CD4-positive, alpha-beta T cell treated with Interleukin-12 subunit alpha and Interleukin-12 subunit beta, for 1 hour (primary cell): ENCODE measurements around the gene PARD3B.

Experiments
- DNase-seq: peaks from one replicate; pipeline ENCODE4 v3.0.0-alpha.2; 2020

Gene PARD3B

DNA sequence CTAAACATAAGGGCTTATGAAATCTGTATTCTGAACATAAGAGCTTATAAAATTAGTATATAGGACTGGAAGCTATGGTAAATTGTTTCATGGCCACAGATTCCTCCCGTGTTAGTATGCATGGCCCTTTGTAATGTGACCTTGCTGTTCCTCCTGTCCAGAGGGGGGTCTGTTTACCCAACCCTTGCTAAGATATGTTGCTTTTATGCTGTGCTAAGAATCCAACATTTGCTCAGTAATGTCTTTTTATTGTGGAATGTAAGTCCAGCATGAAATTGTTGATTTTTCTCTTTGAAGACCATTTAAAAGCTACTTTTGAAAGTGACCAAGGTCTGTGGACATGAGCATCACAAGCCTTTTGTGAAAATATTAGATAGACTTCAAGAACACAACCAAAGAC lies 485.4 kb downstream of the PARD3B start:
- DNase-seq: no peak

DNA sequence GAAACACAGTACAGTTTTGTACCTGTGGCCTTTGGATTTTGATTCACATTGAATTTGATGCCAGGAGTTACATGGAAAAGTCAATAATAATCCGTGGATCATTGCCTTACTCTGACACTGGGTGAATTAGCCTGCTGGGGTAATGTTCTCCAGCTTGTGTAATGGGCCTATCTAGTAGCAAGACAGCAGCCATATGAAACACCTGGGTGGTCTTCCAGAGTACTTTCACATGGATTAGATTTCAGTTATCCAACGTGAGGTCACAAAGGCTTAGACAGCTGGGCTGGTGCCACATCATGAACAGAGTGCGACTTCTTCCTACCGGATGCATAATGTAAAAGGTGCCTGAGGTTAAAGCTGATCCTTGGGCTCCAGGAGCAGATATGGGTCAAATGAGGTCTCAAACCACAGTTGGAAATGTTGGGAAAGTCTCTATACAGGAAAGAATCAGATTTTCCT lies 486.8 kb downstream of the PARD3B start:
- DNase-seq: no peak

GRCh38 chr2:205033431-205033830 lies 488.2 kb downstream of the PARD3B start:
- DNase-seq: no peak

GRCh38 chr2:205034034-205034433 lies 488.8 kb downstream of the PARD3B start:
- no peak for DNase-seq

DNA sequence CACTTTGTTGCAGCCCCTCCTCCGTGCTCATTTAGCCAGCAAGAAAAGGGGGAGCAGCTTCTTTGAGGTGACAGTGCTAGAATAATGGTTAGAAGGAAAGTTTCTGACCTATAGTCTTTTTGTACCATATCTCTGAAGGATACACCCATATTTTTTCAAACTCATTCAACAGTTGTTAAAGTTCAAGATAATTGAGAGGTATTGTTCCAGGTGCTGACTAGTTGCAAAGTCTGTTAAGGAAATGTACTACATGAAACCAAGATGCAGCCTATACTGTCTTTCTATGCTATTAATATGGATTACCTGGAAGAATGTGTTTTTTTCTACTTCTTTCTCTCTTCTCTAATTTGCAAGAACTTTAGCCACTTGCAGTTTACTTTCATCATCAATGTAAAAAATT lies 495.0 kb downstream of the PARD3B start:
- no peak for DNase-seq

GRCh38 chr2:205041472-205042130 lies 496.3 kb downstream of the PARD3B start:
- DNase-seq: no peak

- no peak for DNase-seq
Observed at GRCh38 chr2:205043285-205043684, 498.0 kb downstream of the PARD3B start.

DNA sequence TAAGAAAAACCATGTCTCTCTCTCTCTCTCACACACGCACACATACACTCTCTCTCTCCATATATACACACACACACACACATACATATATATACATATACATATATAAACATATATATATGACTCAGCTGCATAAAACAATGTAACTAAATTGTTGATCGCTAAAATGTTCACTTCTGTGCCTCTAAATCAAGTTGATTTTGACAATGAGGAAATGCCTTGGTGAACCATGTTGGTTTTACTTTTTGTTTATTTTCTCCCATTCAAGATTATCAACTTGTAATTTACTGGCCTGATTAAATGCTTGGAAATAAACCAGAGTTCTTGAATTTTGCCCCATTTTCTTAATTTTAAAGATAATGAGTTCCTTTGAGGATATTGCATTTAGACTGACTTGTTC lies 500.4 kb downstream of the PARD3B start:
- DNase-seq: no peak

- no peak for DNase-seq
Observed at GRCh38 chr2:205047273-205047839, 502.1 kb downstream of the PARD3B start.

DNA sequence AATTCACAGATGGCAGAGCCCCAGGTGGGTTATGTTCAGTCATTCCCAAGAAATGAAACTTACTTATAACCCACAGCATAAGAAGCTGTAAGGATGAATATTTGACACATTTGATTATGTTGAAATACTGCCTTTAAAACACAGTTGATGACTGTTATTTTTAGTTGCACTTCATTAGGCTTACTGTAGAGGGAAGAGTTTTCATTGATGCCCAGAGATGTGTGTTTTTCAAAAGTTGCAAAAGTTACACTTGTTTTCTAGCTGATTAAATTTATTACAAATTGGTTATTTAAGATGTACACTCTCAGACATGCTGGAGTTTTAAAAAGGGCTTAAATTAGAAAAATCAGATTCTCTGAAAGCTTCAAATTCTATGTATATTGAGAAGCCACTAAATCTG lies 506.1 kb downstream of the PARD3B start:
- no peak for DNase-seq

DNA sequence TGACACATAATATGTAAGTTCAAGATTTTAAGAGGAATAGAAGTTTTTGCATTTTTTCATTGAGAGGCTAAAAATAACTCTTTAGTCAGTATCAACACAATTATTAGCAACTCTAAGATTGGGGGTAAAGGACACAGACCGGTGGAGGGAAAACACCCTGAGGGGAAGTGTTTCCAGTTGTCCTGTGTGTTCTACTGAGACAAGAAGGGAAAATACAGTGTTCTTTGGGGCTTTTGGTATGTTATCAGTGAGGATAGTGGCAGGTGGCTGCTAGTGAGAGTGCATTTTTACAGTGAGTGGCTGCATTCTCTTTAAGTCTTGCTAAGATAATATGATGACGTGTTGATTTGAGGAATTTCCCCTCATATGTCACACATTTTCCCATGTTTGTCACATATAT lies 507.5 kb downstream of the PARD3B start:
- no peak for DNase-seq

GRCh38 chr2:205053827-205054410 lies 508.6 kb downstream of the PARD3B start:
- DNase-seq: no peak

DNA sequence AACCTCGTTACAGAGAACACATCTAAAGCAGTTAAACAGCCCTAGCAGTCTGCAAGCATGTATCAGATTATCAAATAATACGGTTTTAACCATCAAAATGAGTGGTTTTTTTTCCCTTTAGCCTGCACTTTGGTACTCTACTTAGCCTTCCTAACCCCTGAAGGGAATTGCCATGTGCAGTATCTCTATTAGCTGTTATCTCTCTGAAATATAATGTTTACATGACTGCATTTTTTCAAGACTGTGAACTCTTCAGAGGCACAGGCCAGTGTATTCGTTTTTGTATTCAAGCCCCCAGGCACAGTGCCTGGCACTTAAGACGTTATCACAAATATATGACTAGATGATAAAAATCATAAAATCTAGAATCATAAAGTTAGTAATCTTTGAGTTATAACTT lies 509.5 kb downstream of the PARD3B start:
- no peak for DNase-seq

GRCh38 chr2:205055251-205055650 lies 510.0 kb downstream of the PARD3B start:
- DNase-seq: no peak

DNA sequence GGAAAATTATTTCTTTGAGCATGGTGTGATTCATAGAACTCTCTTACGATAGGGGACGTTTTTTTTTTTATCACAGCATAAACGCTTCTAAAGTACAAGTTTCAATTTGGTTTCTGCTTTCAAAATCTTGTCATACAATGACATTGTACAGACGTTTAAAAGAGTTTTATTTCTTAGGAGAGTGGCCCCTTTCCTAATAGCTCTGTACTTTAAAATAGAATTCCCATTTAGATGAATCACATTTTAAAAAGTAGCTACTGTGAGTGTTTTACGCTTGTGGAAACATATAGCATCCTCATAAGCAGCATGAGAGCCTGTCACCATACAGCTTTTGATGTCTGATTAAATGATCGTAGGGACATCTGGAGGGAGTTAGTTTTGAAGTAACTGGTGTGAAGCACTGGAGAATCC lies 510.9 kb downstream of the PARD3B start:
- DNase-seq: no peak

DNA sequence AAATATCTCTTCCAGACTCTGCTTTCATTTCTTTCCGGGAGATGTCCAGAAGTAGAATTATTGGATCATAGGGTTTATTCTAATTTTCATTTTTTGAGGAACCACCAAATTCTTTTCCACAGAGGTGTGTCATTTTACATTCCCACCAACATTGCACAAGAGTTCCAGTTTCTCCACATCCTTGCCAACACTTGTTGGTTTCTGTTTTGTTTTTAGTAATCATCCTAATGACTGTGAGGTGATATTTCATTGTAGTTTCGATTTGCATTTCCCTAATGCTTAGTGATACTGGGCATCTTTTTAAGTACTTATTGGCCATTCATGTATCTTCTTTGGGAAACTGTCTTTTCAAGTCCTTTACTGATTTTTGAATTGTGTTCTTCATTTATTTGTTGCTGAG lies 513.1 kb downstream of the PARD3B start:
- no peak for DNase-seq

- no peak for DNase-seq
Observed at GRCh38 chr2:205060269-205060668, 515.0 kb downstream of the PARD3B start.

DNA sequence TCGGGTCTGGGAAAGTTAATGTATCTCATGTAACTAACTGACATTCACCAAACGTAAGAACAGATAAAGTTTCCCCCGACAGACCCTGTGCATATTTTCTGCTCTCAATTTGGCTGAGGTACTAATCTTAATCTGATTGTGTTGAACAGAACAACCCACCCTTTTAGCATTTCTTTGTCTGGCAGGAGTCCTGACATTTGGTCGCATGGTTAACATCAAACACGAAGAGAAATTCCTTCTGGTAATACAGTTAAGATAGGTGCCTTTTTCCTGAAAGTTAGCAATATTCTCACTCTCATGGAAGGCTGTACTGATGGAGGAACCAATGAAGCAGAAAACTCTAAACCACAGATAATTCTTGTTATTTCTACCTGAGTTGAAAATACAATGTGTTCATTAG lies 520.8 kb downstream of the PARD3B start:
- no peak for DNase-seq

DNA sequence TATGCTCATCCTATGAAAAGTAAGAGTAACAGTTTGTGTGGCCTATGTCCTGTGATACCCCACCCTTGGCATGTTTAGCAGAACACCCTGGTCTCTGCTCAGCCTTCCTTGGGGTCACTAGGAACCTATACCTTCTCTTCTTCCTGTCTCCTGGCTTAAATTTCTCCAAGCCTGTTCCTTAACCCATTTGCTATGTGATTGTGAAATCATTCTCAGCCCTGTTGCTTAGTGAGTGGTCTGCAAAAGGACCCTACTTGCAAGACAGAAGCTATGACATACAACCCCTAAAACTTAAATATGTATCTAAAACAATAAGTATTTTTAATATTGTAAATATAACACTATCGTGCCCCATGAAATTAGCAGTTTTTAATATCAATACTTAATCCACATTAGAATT lies 524.7 kb downstream of the PARD3B start:
- no peak for DNase-seq

DNA sequence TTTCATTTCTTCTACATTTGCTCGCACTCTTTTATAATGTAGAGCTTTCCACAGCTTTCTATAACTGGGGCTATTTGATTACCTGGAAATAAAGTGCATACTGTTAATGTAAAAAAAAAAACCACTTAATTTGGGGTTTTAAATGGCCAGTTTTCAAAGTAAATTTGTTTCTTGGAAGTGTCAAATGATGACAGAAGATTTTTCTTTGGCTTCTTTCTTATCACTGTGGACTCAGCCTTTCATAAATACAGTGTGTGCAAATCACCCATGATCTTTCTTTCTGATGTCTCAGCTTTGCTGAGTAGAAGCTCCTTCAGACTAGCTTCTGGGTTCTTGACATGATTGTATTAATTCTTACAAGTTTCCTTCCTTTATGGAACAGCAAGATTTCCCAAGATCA lies 525.6 kb downstream of the PARD3B start:
- no peak for DNase-seq

DNA sequence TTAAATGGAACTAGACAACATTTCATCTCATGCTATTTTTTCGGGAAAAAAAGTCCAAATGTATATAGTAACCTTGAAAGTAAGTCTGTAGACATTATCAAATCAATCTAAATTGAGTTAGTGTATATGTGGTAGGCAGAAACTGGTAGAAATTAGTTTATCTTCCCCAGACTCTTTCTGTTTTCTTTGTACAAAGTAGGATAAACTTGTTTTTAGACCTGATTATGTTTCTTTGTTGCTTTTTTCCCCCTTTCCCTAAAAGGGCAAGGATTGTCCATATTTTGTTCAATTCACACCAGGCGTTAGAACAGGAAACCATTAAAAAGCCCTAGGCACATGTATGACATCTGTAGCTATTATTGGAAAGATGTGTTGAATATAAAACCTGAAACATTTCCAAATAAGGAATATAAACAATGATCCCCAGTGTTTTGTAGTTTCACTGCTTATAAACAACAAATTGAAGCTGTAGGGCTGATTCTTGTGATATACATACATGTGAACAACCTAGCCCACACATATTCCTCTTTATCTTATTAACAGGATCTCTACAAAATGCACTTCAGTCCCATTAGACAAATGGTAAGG lies 528.3 kb downstream of the PARD3B start:
- DNase-seq: no peak

- no peak for DNase-seq
Observed at GRCh38 chr2:205076405-205076804, 531.1 kb downstream of the PARD3B start.

- no peak for DNase-seq
Observed at GRCh38 chr2:205077159-205077558, 531.9 kb downstream of the PARD3B start.

GRCh38 chr2:205078762-205079161 lies 533.5 kb downstream of the PARD3B start:
- no peak for DNase-seq
